DOHH2 (cell line): ENCODE data around the gene RXFP2.

Experiments
- H3F3A ChIP-seq: fragments of 200-600 bp; sonication (generic), shearing (Covaris generic); 2 replicates; pipeline ENCODE4 v1.6.0; 2016; ENCODE audit warnings: antibody characterized with exemption, mild to moderate bottlenecking; ENCODE audit not compliant: control insufficient read depth, insufficient read depth
- H3K27ac ChIP-seq: fragments of 200-600 bp; sonication (generic); 2 replicates; pipeline ENCODE4 v1.5.1; 2014; ENCODE audit warnings: low read depth, mild to moderate bottlenecking, low read length, moderate library complexity
- H3K27me3 ChIP-seq: fragments of 200-600 bp; sonication (generic); 2 replicates; pipeline ENCODE4 v1.6.1; 2014; ENCODE audit warnings: mild to moderate bottlenecking, low read length, mixed read lengths; ENCODE audit not compliant: control insufficient read depth
- H3K36me3 ChIP-seq: fragments of 200-600 bp; sonication (generic); 2 replicates; pipeline ENCODE4 v1.6.1; 2014; ENCODE audit warnings: mild to moderate bottlenecking, low read length, moderate library complexity, mixed read lengths; ENCODE audit not compliant: control insufficient read depth
- H3K4me1 ChIP-seq: fragments of 200-600 bp; sonication (generic); 2 replicates; pipeline ENCODE4 v1.6.1; 2014; ENCODE audit warnings: mild to moderate bottlenecking, low read length, mixed read lengths; ENCODE audit not compliant: control insufficient read depth
- H3K4me2 ChIP-seq: fragments of 200-600 bp; sonication (generic); 2 replicates; pipeline ENCODE4 v1.6.0; 2014; ENCODE audit warnings: mild to moderate bottlenecking, low read length, moderate library complexity
- H3K4me3 ChIP-seq: fragments of 200-600 bp; sonication (generic); 2 replicates; pipeline ENCODE4 v1.5.1; 2014; ENCODE audit warnings: mild to moderate bottlenecking, low read length, mixed read lengths
- H3K79me2 ChIP-seq: fragments of 200-600 bp; sonication (generic); 2 replicates; pipeline ENCODE4 v1.6.1; 2014; ENCODE audit warnings: mild to moderate bottlenecking, low read length, mixed read lengths; ENCODE audit not compliant: control insufficient read depth
- H3K9me2 ChIP-seq: fragments of 200-600 bp; sonication (generic); replicated peaks from 2 replicates; pipeline ENCODE4 v1.6.1; 2014; ENCODE audit warnings: mild to moderate bottlenecking, low read length, mixed read lengths; ENCODE audit not compliant: control insufficient read depth
- H3K9me3 ChIP-seq: fragments of 200-600 bp; sonication (generic); 2 replicates; pipeline ENCODE4 v1.6.1; 2014; ENCODE audit warnings: antibody characterized with exemption, low read length, mixed read lengths; ENCODE audit not compliant: control insufficient read depth, insufficient read depth
- H4K20me1 ChIP-seq: fragments of 200-600 bp; sonication (generic); 2 replicates; pipeline ENCODE4 v1.6.0; 2014; ENCODE audit warnings: low read depth, mild to moderate bottlenecking, antibody characterized with exemption, low read length, moderate library complexity; ENCODE audit not compliant: control insufficient read depth, insufficient read depth
- CTCF ChIP-seq: fragments of 200-600 bp; sonication (generic); IDR thresholded peaks from one replicate; pipeline ENCODE4 v1.5.1; 2014; ENCODE audit warnings: antibody characterized with exemption, mild to moderate bottlenecking, low read depth, low read length; ENCODE audit not compliant: poor library complexity, severe bottlenecking
- EZH2phosphoT487 ChIP-seq: fragments of 200-600 bp; sonication (generic); IDR thresholded peaks from 2 replicates; pipeline ENCODE4 v1.6.1; 2017; ENCODE audit warnings: borderline replicate concordance, mild to moderate bottlenecking, antibody characterized with exemption, low read length, moderate library complexity, mixed read lengths

RXFP2 gene

GRCh38 chr13:31772231-31772630, 32.9 kb downstream of the RXFP2 start:
- no peaks in the 10 kb centered on the region for H3K4me1 ChIP-seq
- no peaks in the 10 kb centered on the region for H3K79me2 ChIP-seq
- no peaks in the 10 kb centered on the region for H3K36me3 ChIP-seq
- TF ChIP-seq CTCF (no peak), EZH2phosphoT487 (no peak)
- no peaks in the 10 kb centered on the region for H4K20me1 ChIP-seq
- H3F3A ChIP-seq, result no peaks in the 10 kb centered on the region
- no peaks in the 10 kb centered on the region for H3K9me2 ChIP-seq
- no peak overlapping the region for H3K27ac ChIP-seq
- H3K4me2 ChIP-seq, result no peak overlapping the region
- peaks cover 14% of the 10 kb centered on the region for H3K27me3 ChIP-seq
- H3K4me3 ChIP-seq, result no peak overlapping the region
- no peaks in the 10 kb centered on the region for H3K9me3 ChIP-seq

GRCh38 chr13:31773538-31773937, 34.2 kb downstream of the RXFP2 start:
- Histone ChIP-seq H3K9me2 (no peaks in the 10 kb centered on the region), H3K27me3 (peaks cover 10% of the 10 kb centered on the region), H3K4me1 (no peaks in the 10 kb centered on the region), H3K4me3 (no peak overlapping the region), H3K4me2 (no peak overlapping the region), H3K79me2 (no peaks in the 10 kb centered on the region), H4K20me1 (no peaks in the 10 kb centered on the region), H3F3A (no peaks in the 10 kb centered on the region), H3K9me3 (no peaks in the 10 kb centered on the region), H3K27ac (no peak overlapping the region), H3K36me3 (no peaks in the 10 kb centered on the region)
- TF ChIP-seq CTCF, result no peak
- no peak for TF ChIP-seq EZH2phosphoT487

GRCh38 chr13:31774186-31774750, 34.9 kb downstream of the RXFP2 start:
- Histone ChIP-seq H3F3A (no peaks in the 10 kb centered on the region), H3K36me3 (no peaks in the 10 kb centered on the region), H3K4me2 (no peak overlapping the region), H3K4me3 (no peak overlapping the region), H4K20me1 (no peaks in the 10 kb centered on the region), H3K27ac (no peak overlapping the region), H3K4me1 (no peaks in the 10 kb centered on the region), H3K9me3 (no peaks in the 10 kb centered on the region), H3K27me3 (peaks cover 10% of the 10 kb centered on the region), H3K79me2 (no peaks in the 10 kb centered on the region), H3K9me2 (no peaks in the 10 kb centered on the region)
- TF ChIP-seq EZH2phosphoT487 (no peak), CTCF (no peak)

- Histone ChIP-seq H3K79me2 (no peaks in the 10 kb centered on the region), H3K27ac (no peak overlapping the region), H3K27me3 (peaks cover 10% of the 10 kb centered on the region)
Measured at GRCh38 chr13:31775148-31775547, 35.8 kb downstream of the RXFP2 start.

More at GRCh38 chr13:31775148-31775547, 35.8 kb downstream of the RXFP2 start:
- Histone ChIP-seq H3K4me3 (no peak overlapping the region), H3K9me2 (no peaks in the 10 kb centered on the region), H3F3A (no peaks in the 10 kb centered on the region), H3K36me3 (no peaks in the 10 kb centered on the region), H3K4me2 (no peak overlapping the region), H4K20me1 (no peaks in the 10 kb centered on the region), H3K4me1 (no peaks in the 10 kb centered on the region), H3K9me3 (no peaks in the 10 kb centered on the region)
- no peak for TF ChIP-seq CTCF
- TF ChIP-seq EZH2phosphoT487, result no peak
